ENCODE data around the gene SCN3A. TPM values are rescaled to one million over a fixed set of nuclear protein-coding genes. Genes with fewer than 3 reads are reported as not detected.

Gene SCN3A
- total and polyA plus RNA-seq, 4 experiments from 2014 or later: not detected

DNA sequence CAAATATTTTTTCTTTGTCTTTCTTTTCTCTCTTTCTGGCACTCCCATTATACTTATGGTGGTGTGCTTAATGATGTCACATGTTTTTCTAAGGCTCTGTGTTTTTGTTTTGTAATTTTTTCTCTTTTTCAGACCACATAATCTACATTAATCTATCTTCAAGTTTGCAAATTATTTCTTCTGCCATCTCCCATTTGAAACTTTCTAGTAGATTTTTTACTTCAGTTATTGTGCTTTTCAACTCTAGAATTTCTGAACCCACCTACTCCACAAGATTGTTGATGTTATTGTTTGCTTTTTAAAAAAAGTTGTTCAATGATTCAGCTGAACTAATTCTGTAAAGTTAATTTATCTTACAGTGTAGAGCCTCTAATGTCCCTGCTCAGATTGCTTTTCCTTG, 121.4 kb downstream of the SCN3A start:
- no peak overlapping the region for H3K27ac Mint-ChIP-seq
- POLR2A ChIA-PET (ENCODE audit: partially characterized antibody): no interaction called here
- no peak for DNase-seq
- peaks cover 0 to 4% of the 10 kb centered on the region in 2 donors for H3K9me3 ChIP-seq (ENCODE audit: control insufficient read depth in 1 of 2, low read length in 2 of 2)
- no peaks in the 10 kb centered on the region for H3K36me3 Mint-ChIP-seq
- no peaks in the 10 kb centered on the region for H3K27me3 Mint-ChIP-seq
- no peak overlapping the region for H3K27ac ChIP-seq (ENCODE audit: low read depth, low read length)
- no peaks in the 10 kb centered on the region for H3K4me1 Mint-ChIP-seq
- H3K4me1 ChIP-seq (ENCODE audit: insufficient read depth, low read length): no peaks in the 10 kb centered on the region
- CTCF ChIA-PET (ENCODE audit: partially characterized antibody): interaction anchor here (1.5 kb wide), 1 partner anchor 12 kb away, joined by 4 read pairs; no protein-coding TSS in a partner anchor
- peaks cover 0 to 23% (median 11%) of the 10 kb centered on the region in 8 donors for H3K9me3 Mint-ChIP-seq
- intact Hi-C loops (cut with micrococcal nuclease): no loop called here
- H3K4me3 Mint-ChIP-seq: no peak overlapping the region
- H3K36me3 ChIP-seq (ENCODE audit: insufficient read depth, low read length): no peaks in the 10 kb centered on the region
- no peak overlapping the region for H3K4me3 ChIP-seq (ENCODE audit: low read length in 2 of 2)
- H3K27me3 ChIP-seq (ENCODE audit: insufficient read depth, low read length): no peaks in the 10 kb centered on the region

- no peak for DNase-seq
Observed at GRCh38 chr2:165081276-165081675, 122.6 kb downstream of the SCN3A start.

GRCh38 chr2:165079432-165079831, 124.4 kb downstream of the SCN3A start:
- no peaks in the 10 kb centered on the region for H3K4me1 ChIP-seq (ENCODE audit: insufficient read depth, low read length)
- no peaks in the 10 kb centered on the region for H3K36me3 ChIP-seq (ENCODE audit: insufficient read depth, low read length)
- peaks cover 0 to 4% of the 10 kb centered on the region in 2 donors for H3K9me3 ChIP-seq (ENCODE audit: control insufficient read depth in 1 of 2, low read length in 2 of 2)
- Mint-ChIP-seq H3K36me3 (no peaks in the 10 kb centered on the region), H3K4me1 (no peaks in the 10 kb centered on the region), H3K4me3 (no peak overlapping the region), H3K27me3 (no peaks in the 10 kb centered on the region), H3K9me3 (peaks cover 0 to 26% (median 12%) of the 10 kb centered on the region in 8 donors), H3K27ac (no peak overlapping the region)
- DNase-seq: no peak
- no peak overlapping the region for H3K4me3 ChIP-seq (ENCODE audit: low read length in 2 of 2)
- no peak overlapping the region for H3K27ac ChIP-seq (ENCODE audit: low read depth, low read length)
- intact Hi-C loops (cut with micrococcal nuclease): no loop called here
- no peaks in the 10 kb centered on the region for H3K27me3 ChIP-seq (ENCODE audit: insufficient read depth, low read length)
- CTCF ChIA-PET (ENCODE audit: partially characterized antibody): no interaction called here
- POLR2A ChIA-PET (ENCODE audit: partially characterized antibody): no interaction called here

More at GRCh38 chr2:165081276-165081675, 122.6 kb downstream of the SCN3A start:
- peaks cover 0 to 4% of the 10 kb centered on the region in 2 donors for H3K9me3 ChIP-seq (ENCODE audit: control insufficient read depth in 1 of 2, low read length in 2 of 2)
- no peaks in the 10 kb centered on the region for H3K27me3 ChIP-seq (ENCODE audit: insufficient read depth, low read length)
- CTCF ChIA-PET (ENCODE audit: partially characterized antibody): no interaction called here
- no peaks in the 10 kb centered on the region for H3K36me3 Mint-ChIP-seq
- H3K36me3 ChIP-seq (ENCODE audit: insufficient read depth, low read length): no peaks in the 10 kb centered on the region
- H3K4me1 ChIP-seq (ENCODE audit: insufficient read depth, low read length): no peaks in the 10 kb centered on the region
- no peak overlapping the region for H3K4me3 Mint-ChIP-seq
- intact Hi-C loops (cut with micrococcal nuclease): no loop called here
- H3K27ac Mint-ChIP-seq: no peak overlapping the region
- no peaks in the 10 kb centered on the region for H3K27me3 Mint-ChIP-seq
- H3K9me3 Mint-ChIP-seq: peaks cover 0 to 23% (median 11%) of the 10 kb centered on the region in 8 donors
- POLR2A ChIA-PET (ENCODE audit: partially characterized antibody): no interaction called here
- H3K4me3 ChIP-seq (ENCODE audit: low read length in 2 of 2): no peak overlapping the region
- no peak overlapping the region for H3K27ac ChIP-seq (ENCODE audit: low read depth, low read length)
- H3K4me1 Mint-ChIP-seq: no peaks in the 10 kb centered on the region

GRCh38 chr2:165078913-165079312, 124.9 kb downstream of the SCN3A start:
- Mint-ChIP-seq H3K27me3 (no peaks in the 10 kb centered on the region), H3K36me3 (no peaks in the 10 kb centered on the region), H3K4me3 (no peak overlapping the region), H3K27ac (no peak overlapping the region), H3K9me3 (peaks cover 0 to 22% (median 12%) of the 10 kb centered on the region in 8 donors), H3K4me1 (no peaks in the 10 kb centered on the region)
- no peaks in the 10 kb centered on the region for H3K4me1 ChIP-seq (ENCODE audit: insufficient read depth, low read length)
- no peak for DNase-seq
- H3K27ac ChIP-seq (ENCODE audit: low read depth, low read length): no peak overlapping the region
- CTCF ChIA-PET (ENCODE audit: partially characterized antibody): no interaction called here
- no peaks in the 10 kb centered on the region for H3K36me3 ChIP-seq (ENCODE audit: insufficient read depth, low read length)
- no peaks in the 10 kb centered on the region for H3K27me3 ChIP-seq (ENCODE audit: insufficient read depth, low read length)
- H3K4me3 ChIP-seq (ENCODE audit: low read length in 2 of 2): no peak overlapping the region
- POLR2A ChIA-PET (ENCODE audit: partially characterized antibody): no interaction called here
- no peaks in the 10 kb centered on the region for H3K9me3 ChIP-seq (ENCODE audit: control insufficient read depth in 1 of 2, low read length in 2 of 2)
- intact Hi-C loops (cut with micrococcal nuclease): no loop called here

DNA sequence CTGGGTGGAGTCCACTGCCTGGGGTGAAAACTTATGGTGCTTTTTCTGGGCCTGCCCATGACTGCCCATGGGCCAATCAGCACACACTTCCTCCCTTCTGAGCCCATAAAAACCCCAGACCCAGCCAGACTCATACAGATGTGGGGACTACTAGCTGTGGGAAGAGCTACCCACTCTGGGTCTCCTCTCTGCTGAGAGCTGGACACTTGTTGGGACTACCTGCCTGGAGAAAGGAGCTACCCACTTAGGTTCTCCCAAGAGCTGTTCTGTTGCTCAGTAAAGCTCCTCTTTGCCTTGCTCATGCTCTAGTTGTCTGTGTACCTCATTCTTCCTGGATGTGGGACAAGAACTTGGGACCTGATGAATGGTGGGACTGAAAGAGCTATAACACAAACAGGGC, 129.0 kb downstream of the SCN3A start:
- DNase-seq: no peak
- H3K4me1 ChIP-seq (ENCODE audit: insufficient read depth, low read length): no peaks in the 10 kb centered on the region
- H3K27ac ChIP-seq (ENCODE audit: low read depth, low read length): no peak overlapping the region
- Mint-ChIP-seq H3K4me1 (no peaks in the 10 kb centered on the region), H3K36me3 (no peaks in the 10 kb centered on the region), H3K4me3 (no peak overlapping the region), H3K27ac (no peak overlapping the region), H3K9me3 (peaks cover 0 to 14% (median 4%) of the 10 kb centered on the region in 8 donors), H3K27me3 (no peaks in the 10 kb centered on the region)
- no peaks in the 10 kb centered on the region for H3K27me3 ChIP-seq (ENCODE audit: insufficient read depth, low read length)
- no peak overlapping the region for H3K4me3 ChIP-seq (ENCODE audit: low read length in 2 of 2)
- H3K9me3 ChIP-seq (ENCODE audit: control insufficient read depth in 1 of 2, low read length in 2 of 2): no peaks in the 10 kb centered on the region
- H3K36me3 ChIP-seq (ENCODE audit: insufficient read depth, low read length): no peaks in the 10 kb centered on the region
- CTCF ChIA-PET (ENCODE audit: partially characterized antibody): no interaction called here
- POLR2A ChIA-PET (ENCODE audit: partially characterized antibody): no interaction called here
- intact Hi-C loops (cut with micrococcal nuclease): no loop called here

GRCh38 chr2:165074323-165074722, 129.5 kb downstream of the SCN3A start:
- H3K4me3 ChIP-seq (ENCODE audit: low read length in 2 of 2): no peak overlapping the region
- CTCF ChIA-PET (ENCODE audit: partially characterized antibody): no interaction called here
- POLR2A ChIA-PET (ENCODE audit: partially characterized antibody): no interaction called here
- no peak overlapping the region for H3K27ac Mint-ChIP-seq
- H3K4me1 ChIP-seq (ENCODE audit: insufficient read depth, low read length): no peaks in the 10 kb centered on the region
- H3K9me3 Mint-ChIP-seq: peaks cover 0 to 12% (median 4%) of the 10 kb centered on the region in 8 donors
- DNase-seq: no peak
- intact Hi-C loops (cut with micrococcal nuclease): no loop called here
- H3K36me3 Mint-ChIP-seq: no peaks in the 10 kb centered on the region
- no peak overlapping the region for H3K27ac ChIP-seq (ENCODE audit: low read depth, low read length)
- H3K27me3 Mint-ChIP-seq: no peaks in the 10 kb centered on the region
- H3K36me3 ChIP-seq (ENCODE audit: insufficient read depth, low read length): no peaks in the 10 kb centered on the region
- H3K4me3 Mint-ChIP-seq: no peak overlapping the region
- H3K9me3 ChIP-seq (ENCODE audit: control insufficient read depth in 1 of 2, low read length in 2 of 2): no peaks in the 10 kb centered on the region
- H3K4me1 Mint-ChIP-seq: no peaks in the 10 kb centered on the region
- no peaks in the 10 kb centered on the region for H3K27me3 ChIP-seq (ENCODE audit: insufficient read depth, low read length)

DNA sequence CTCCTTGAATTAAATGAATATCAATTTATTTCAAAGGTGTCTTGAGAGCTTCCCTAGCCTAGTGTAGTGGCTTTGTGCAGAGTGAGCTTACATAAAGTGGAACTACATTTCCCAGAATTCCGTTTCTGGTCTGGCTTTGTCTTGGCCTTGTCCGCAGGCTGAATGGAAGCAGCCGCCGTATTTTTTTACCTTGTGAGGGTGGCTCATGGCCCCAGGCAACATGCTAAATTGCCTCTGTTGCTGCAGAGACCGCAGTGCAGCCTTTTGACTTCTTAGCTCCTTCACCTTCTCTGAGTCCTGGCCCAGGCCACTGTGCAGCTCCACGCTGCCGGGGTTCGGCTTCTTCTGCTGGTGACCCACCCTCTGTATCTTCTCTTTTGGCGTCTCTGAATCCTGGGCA, 133.8 kb downstream of the SCN3A start:
- H3K4me3 Mint-ChIP-seq: no peak overlapping the region
- intact Hi-C loops (cut with micrococcal nuclease): no loop called here
- no peaks in the 10 kb centered on the region for H3K4me1 ChIP-seq (ENCODE audit: insufficient read depth, low read length)
- H3K27ac ChIP-seq (ENCODE audit: low read depth, low read length): no peak overlapping the region
- no peak for DNase-seq
- peaks cover 0 to 11% (median 4%) of the 10 kb centered on the region in 8 donors for H3K9me3 Mint-ChIP-seq
- no peak overlapping the region for H3K27ac Mint-ChIP-seq
- no peak overlapping the region for H3K4me3 ChIP-seq (ENCODE audit: low read length in 2 of 2)
- no peaks in the 10 kb centered on the region for H3K27me3 ChIP-seq (ENCODE audit: insufficient read depth, low read length)
- no peaks in the 10 kb centered on the region for H3K36me3 ChIP-seq (ENCODE audit: insufficient read depth, low read length)
- H3K9me3 ChIP-seq (ENCODE audit: control insufficient read depth in 1 of 2, low read length in 2 of 2): no peaks in the 10 kb centered on the region
- CTCF ChIA-PET (ENCODE audit: partially characterized antibody): no interaction called here
- no peaks in the 10 kb centered on the region for H3K36me3 Mint-ChIP-seq
- peaks cover 0 to 2% of the 10 kb centered on the region in 2 donors for H3K27me3 Mint-ChIP-seq
- POLR2A ChIA-PET (ENCODE audit: partially characterized antibody): no interaction called here
- H3K4me1 Mint-ChIP-seq: no peaks in the 10 kb centered on the region

GRCh38 chr2:165069151-165069550, 134.7 kb downstream of the SCN3A start:
- no peak overlapping the region for H3K4me3 ChIP-seq (ENCODE audit: low read length in 2 of 2)
- no peak for DNase-seq
- no peaks in the 10 kb centered on the region for H3K4me1 ChIP-seq (ENCODE audit: insufficient read depth, low read length)
- peaks cover 0 to 9% (median 4%) of the 10 kb centered on the region in 8 donors for H3K9me3 Mint-ChIP-seq
- no peak overlapping the region for H3K27ac ChIP-seq (ENCODE audit: low read depth, low read length)
- H3K27me3 Mint-ChIP-seq: peaks cover 0 to 2% of the 10 kb centered on the region in 2 donors
- intact Hi-C loops (cut with micrococcal nuclease): no loop called here
- H3K36me3 ChIP-seq (ENCODE audit: insufficient read depth, low read length): no peaks in the 10 kb centered on the region
- no peaks in the 10 kb centered on the region for H3K36me3 Mint-ChIP-seq
- CTCF ChIA-PET (ENCODE audit: partially characterized antibody): no interaction called here
- no peak overlapping the region for H3K27ac Mint-ChIP-seq
- H3K9me3 ChIP-seq (ENCODE audit: control insufficient read depth in 1 of 2, low read length in 2 of 2): no peaks in the 10 kb centered on the region
- no peaks in the 10 kb centered on the region for H3K4me1 Mint-ChIP-seq
- POLR2A ChIA-PET (ENCODE audit: partially characterized antibody): no interaction called here
- no peaks in the 10 kb centered on the region for H3K27me3 ChIP-seq (ENCODE audit: insufficient read depth, low read length)
- no peak overlapping the region for H3K4me3 Mint-ChIP-seq
